DMS114 treated with DMSO at 0.1 percent for 48 hours (cell line): ENCODE data around the gene RIT2.
"Not testable (repeated sequence)": the region's sequence is repeated elsewhere in the genome, so short reads cannot be mapped to it uniquely, and the experiment has no call there.

Experiments used
- DNase-seq: peaks from one replicate; lab custom pipeline; 2025; ENCODE audit not compliant: unreplicated experiment; lab: John Stamatoyannopoulos, UW

Gene RIT2

GRCh38 chr18:42850174-42851083 is 265.1 kb downstream of the RIT2 start:
- no peak for DNase-seq

- DNase-seq, result no peak
These were observed 276.1 kb downstream of the RIT2 start for GRCh38 chr18:42839408-42839807.

DNA sequence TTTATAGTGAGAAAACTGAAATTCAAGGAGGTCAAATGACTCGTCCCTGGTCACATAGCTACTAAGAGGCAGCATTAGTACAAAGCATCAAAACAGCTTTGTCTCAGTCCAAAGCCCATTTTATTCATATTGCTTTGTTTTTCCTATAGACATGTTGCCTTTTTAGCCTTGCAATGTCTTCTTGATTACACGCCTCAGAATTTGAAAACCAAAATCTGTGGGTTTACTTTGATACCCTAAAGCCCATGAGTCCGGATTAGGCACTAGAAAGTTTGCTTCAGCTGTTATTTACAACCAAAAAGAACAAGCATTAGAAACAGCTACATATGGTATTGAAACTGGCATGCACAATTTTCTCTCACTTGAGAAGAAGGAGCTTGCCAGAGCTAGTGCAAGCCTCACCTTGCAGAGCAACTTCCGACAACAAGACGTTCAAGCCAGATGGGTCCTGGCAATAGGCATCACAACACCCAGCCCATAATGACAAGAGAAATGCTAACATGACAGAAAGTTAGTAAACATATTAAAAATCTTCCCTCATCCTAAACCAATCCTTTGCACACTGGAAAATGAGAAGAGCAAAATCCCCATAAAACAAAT is 276.8 kb downstream of the RIT2 start:
- DNase-seq, result no peak

GRCh38 chr18:42830936-42831335 is 284.5 kb downstream of the RIT2 start:
- DNase-seq, result no peak

- no peak for DNase-seq
These were observed 286.6 kb downstream of the RIT2 start for GRCh38 chr18:42828881-42829280.

GRCh38 chr18:42824178-42824577 is 291.3 kb downstream of the RIT2 start:
- no peak for DNase-seq

DNA sequence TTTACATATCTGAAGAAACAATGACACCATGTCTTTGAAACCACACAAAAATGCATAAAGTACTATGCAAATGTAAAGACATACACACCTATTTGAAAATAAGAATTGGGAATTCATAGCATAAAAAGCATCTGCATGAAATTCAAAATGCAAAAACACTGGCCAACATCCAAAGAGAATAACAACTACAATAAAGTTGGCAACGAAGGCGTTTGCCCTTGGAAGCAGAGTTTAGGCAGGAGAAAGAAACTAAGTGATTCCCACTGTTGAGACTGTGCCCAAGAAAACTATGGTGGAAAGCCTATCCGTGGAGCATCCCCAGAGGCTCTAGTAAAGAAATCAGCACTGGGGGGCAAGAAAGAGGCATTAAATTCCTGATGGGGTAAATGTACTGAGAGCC is 292.8 kb downstream of the RIT2 start:
- no peak for DNase-seq

DNA sequence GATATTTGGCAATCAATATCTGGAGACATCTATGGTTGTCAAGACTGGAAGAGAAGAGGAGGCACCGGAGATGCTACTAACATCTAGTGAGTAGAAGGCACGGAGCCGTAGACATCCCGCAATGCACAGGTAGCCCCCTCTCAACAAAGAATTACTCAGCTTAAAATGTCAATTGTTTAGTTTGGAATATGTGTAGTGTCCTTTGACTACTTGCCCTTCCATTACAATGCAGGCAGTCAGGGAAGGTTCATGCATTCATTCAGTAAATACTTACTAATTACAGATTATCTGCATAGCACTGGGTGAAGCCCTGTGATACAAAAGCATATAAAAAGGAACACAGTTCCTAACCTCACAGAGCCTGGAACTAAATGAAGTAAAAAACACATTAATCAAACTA is 294.0 kb downstream of the RIT2 start:
- DNase-seq, result no peak

DNA sequence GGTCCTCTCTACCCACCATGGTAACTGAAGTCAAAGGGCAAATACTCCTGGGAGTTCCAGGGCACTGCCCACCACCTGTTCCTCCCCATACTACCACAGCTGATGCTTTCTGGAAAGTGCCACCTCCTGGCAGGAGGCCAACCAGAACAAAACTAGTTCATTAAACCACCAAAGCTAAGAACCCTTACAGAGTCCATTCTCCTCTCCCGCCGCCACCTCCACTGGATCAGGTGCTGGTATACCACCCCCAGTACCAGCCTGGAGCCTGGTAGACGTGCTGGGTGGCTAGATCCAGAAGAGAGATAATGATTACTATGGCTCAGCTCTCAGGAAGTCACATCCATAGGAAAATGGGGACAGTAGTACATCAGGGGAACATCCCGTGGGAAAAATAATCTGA is 300.9 kb downstream of the RIT2 start:
- no peak for DNase-seq

GRCh38 chr18:42814184-42814583 is 301.3 kb downstream of the RIT2 start:
- no peak for DNase-seq

- no peak for DNase-seq
These were observed 301.9 kb downstream of the RIT2 start for GRCh38 chr18:42813570-42813969.

- no peak for DNase-seq
These were observed 307.6 kb downstream of the RIT2 start for GRCh38 chr18:42807887-42808286.

DNA sequence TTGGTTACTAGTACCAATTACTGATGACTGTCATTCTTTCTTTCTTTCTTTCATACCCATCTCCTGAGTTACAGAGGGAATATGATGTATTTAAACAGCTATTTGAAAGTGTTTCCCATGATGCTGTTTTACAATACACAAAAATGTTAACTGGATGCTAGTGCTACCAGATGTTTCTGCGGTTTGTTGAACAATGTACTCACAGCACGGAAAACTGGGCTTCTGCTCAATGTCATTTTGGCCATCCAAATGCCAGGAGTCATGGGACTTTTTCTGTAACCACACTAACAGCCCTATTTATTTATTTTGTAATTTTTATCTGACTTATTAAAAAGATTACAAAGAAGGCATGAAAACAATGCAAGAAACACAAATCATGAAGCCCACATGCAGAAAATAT is 313.8 kb downstream of the RIT2 start:
- DNase-seq, result no peak

DNA sequence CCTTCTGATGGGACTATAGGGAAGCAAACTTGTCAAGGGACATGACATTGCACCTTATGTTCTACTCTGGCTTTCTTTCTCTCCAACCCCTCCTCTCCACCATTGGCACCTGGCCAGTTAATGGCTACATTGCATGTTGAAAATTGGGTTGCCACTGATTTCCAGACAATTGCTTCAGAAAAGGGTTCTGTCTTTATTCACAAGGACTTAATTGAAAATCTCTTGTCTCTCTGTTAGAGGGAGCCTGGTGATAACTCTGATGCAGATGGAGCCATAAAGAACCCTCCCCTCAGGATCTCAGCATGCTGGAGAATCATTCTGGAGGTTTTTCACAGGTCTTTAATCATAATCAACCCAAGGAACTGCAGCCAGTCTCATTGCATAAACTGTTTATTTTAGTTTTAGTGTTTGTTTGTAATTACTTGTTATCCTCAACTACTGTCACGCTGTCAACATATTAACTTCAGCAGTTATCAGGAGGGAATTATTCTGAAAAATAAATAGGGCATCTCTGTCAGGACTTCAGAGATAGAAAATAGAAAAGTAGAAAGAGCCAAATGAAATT is 316.8 kb downstream of the RIT2 start:
- DNase-seq, result no peak

GRCh38 chr18:42795213-42795789 is 320.2 kb downstream of the RIT2 start:
- DNase-seq, result not testable (repeated sequence)

DNA sequence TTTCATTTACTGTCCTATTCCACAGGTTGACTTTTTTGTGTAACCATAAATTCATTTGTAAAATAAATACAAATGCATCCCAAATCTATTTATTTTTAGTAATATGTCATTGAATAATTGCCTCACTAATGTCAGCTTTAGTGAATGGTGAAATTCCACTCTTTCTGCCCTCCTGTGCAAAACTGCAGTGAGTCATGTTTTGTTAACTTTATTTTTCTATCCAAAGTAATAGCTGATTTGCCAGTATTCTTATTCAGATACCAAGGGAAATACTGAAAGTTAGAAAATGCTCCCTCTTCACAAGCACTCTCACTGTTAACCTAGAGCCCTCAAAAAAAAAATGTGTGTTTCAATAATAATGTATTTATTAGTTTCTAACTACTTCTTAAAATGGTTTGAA is 322.8 kb downstream of the RIT2 start:
- no peak for DNase-seq

- no peak for DNase-seq
These were observed 330.9 kb downstream of the RIT2 start for GRCh38 chr18:42784632-42785031.

GRCh38 chr18:42782929-42783328 is 332.6 kb downstream of the RIT2 start:
- no peak for DNase-seq

GRCh38 chr18:42781298-42781815 is 334.1 kb downstream of the RIT2 start:
- no peak for DNase-seq

GRCh38 chr18:42780171-42780570 is 335.3 kb downstream of the RIT2 start:
- DNase-seq, result no peak

DNA sequence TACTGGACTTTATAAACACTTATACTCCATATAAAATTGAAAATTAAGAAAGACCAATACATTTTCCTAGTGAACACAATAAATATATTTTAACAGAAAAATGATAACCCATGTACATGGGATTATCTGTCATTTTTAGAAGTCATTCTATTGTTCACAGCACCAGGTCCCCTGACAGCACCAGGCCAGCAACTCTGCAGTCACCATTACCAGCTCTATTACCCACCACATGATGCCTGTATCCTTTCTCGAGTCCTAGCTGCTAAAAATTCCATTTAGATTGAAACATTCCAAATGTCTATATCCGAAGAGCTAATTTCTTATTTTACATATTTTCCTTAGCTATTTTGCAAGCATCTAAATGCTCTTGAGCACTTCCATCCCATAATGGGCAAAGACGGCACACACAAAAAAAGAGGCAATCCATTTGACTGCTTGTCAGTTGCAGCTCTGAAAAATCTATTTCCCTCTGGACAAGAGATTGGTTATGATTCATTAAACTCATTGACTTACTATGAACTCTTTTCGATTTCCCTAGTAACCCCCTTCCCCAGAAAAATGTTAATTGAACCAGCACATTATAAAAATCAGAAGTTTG is 336.9 kb downstream of the RIT2 start:
- DNase-seq, result no peak
